ENCODE results near the gene RFTN1.

Gene RFTN1

DNA sequence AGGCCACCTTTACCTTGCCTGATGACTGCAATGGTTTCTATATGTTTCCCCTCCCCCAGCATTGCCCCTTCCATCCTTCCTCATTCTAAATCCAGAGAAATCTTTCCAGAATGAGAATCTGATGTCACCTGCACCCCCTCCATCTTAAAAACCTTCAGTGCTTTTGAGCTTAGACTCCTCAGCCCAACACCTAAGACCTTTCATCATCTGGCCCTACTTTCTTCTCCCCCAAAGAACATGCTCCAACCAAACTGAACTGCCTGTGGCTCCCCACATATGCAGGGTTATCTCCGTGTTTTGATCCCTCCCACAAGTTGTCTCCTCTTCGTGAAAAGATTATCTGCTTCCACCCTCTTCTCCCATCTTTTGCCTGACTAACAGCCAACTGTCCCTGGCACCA, 27.3 kb downstream of the RFTN1 start:
- DNase-seq (ENCODE audit: low spot score), result no peak

DNA sequence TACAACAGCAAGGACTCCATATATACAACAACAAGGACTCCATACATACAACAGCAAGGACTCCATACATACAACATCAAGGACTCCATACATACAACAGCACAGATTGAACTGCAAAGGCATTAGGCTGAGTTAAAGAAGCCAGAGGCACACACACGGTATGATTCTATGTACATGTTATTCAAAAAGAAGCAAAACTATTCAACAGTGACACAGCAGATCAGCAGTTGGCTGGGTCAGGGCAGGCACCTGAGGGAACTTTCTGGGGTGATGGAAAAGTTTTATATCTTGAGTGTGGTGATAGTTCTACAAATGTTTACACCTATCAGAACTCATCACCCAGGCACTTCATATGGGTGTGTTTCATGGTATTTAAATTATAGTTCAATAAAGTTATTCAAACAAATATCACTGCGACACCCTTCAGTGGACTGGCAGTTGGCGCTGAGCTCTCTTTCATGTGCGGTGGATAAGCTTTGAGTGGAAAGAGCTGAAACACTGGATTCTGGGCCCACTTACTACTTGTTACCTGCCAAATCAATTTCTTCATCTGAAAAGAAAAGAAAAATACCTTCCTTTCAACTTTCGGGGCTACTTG, 28.0 kb downstream of the RFTN1 start:
- no peak for DNase-seq (ENCODE audit: low spot score)

DNA sequence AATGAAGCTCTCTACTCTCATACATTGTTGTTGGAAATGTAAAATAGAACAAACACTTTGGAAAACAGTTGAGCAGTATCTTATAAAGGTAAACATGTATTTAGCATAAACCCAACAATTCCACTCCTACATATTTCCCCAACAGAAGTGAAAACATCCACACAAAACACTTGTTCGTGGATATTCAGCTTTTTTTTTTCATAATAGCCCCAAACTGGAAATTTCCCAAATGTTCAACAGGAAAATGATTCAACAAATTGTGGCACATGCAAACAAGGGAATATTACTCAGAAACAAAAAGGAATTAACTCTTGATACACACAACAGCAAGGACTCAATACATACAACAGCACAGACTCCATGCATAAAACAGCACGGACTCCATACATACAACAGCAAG, 28.5 kb downstream of the RFTN1 start:
- DNase-seq (ENCODE audit: low spot score), result no peak

DNA sequence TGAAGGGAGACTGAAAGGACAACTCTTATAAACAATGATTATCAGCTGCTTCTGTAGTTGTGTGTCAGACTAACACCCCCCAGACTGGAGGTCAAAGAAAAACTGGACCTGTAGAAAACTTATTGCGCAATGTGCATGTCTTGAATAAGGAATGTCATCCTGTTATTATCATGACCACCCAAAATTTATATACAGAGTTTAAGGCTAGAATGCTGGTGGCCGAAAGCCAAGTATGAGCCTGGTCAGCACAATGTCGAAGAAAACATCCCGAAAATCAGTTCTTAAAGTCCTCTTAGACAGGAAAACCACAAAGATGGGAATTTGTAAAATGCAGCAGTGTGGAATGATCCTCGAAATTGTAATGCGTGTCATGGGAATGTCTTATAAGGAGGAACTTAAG, 29.3 kb downstream of the RFTN1 start:
- DNase-seq (ENCODE audit: low spot score), result no peak

DNA sequence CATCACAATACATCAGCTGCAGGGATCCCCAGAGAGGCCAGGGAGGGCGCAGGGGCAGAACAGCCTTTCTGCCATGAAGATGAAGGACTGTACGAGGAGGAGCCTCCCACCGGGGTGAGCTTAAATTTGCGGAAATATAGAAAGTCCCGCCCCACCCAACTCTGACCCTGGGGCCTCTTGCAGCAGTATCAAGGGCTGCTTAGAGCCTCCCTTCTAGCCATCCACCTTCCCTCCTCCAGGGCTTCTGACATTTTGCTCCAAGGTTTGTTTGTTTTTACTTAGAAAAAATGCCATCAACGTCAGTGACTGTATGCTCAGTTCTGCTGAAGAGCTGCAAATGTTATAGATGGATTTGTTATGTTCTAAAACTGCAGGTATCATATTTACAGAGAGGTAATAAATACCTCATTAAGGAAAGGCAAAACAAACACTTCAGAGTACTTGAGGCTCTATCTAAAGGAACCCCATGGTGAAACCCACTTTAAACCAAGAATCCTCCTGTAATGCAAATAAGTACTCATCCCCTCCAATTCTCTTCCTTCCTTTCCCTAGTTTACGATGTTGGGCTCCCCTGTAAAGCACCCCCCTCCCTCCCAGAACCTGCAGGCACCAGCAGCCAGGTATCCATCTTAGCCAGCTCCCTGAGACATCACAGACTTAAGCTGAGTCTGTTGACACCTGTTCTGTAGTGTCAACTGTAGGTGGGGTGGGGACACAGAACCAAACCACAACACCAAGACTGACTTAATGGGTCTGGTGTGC, 30.5 kb downstream of the RFTN1 start:
- no peak for DNase-seq (ENCODE audit: low spot score)

DNA sequence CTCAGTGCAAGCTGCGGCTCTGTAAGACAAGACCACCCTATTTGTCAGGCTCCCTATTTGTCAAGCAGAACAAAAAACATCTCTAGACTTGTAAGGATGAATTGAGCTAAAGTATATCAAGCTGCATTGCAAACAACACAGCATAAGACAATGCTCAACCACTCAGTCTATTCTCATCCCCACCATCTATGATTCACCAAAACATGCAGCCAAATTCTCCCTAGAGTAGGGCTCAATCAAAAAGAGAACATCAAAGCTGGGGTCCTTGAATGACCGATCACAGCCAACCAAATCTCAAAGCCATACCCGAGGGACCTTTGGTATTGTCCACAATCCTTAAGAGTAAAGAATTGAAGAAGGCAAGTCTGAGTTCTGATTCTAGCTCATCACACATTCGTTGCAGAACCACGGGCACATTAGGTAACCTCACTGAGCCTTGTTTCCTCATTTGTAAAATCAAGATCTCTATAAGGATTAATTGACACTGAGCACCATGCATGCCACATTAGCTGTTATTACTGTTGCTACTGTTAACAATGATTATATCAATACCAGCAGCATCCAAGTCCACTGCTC, 31.2 kb downstream of the RFTN1 start:
- DNase-seq (ENCODE audit: low spot score), result no peak

DNA sequence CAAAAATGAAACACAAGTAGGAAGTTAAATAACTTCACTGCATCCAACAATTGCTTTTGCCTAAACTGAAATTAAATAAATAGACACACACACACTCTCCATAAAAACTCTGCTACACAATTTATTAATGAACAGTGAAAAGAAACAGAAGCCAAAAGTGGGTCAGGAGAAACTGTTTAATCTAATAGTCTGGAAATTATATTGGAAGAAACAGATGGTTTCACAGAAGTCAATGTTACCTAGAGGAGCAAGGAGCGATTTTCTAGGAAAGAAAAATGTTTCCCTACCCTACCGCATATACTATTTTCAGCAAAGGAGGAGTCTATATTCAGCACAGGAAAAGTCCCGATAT, 32.0 kb downstream of the RFTN1 start:
- no peak for DNase-seq (ENCODE audit: low spot score)

DNA sequence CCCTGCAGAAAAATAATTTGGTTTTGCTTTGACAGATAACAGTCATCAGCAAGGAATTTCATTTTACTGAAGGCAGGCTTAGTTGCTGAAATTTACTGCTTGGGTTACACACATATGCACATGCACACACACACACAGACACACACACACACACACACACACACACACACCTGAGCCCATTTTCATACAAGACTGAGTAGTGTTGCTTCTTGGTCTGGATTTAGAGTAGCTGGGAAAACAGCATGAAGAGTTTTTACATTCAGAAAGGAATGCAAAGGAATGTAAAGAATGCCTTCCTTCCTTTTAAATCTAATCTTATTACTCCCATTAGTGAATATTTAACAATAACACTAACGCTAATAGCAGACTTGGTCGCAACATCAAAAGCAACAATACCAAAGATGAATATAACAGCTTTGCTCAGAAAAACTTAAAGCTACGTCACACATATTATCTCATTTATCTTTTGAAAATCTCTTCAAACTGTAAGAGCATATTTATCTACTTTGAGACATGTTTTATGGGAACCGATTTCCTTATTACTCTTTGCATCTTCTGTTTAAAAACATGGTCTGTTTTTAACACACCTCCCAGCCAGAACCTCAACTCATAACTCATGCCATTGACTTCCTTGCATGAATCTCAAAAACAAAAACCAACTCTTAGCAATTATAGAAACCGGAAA, 32.5 kb downstream of the RFTN1 start:
- DNase-seq (ENCODE audit: low spot score), result no peak

DNA sequence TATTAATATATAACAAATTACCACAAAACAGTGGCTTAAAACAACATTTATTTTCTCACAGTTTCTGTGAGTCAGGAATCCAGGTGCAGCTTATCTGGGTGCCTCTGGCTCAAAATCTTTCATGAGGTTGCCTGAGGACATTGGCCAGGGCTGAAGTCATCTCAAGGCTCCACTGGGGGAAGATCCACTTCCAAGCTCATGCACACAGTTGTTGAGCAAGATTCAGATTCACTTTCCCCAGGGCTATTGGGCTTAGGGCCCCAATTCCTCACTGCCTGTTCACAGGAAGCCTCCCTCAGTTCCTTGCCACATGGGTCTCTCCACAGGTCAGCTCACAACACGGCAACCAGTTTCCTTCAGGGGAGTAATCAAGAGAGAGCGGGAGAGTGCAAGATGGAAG, 35.0 kb downstream of the RFTN1 start:
- no peak for DNase-seq (ENCODE audit: low spot score)

DNA sequence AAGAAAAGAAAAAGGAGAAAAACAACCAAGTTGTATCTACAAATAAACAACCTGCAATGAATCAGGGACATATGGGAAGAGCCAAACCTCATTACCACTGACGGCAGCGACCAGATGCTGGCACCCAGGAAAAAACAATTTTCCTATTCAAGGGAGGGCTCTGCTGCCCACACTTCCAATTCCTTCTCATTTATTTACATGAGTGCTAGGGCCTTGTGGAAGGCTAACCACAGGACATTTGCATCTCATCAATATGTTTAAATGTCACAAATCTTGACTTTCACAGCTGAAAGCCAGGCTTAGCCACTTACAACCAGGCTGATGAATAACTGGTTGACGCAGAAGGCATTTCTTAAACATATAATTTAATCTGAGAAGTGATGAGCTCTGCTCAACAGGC, 36.0 kb downstream of the RFTN1 start:
- no peak for DNase-seq (ENCODE audit: low spot score)

DNA sequence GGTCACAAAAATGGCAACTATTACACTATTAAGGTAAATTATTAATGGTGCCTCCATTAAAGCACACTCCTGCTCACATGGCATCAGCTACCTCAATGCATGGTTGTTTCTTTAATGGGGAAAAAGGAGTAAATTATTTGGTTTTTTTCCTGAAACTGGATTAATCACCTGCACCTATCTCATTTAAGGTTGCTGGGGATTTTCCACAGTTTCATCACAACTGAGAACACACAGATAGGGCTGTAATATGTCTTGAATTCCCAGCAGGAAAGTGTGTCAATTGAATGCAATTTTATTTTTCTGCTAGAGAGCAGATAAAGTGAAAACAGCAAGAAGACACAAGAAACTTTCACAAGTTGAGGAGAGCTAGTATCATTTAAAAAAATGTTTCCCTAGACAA, 36.4 kb downstream of the RFTN1 start:
- DNase-seq (ENCODE audit: low spot score), result no peak

DNA sequence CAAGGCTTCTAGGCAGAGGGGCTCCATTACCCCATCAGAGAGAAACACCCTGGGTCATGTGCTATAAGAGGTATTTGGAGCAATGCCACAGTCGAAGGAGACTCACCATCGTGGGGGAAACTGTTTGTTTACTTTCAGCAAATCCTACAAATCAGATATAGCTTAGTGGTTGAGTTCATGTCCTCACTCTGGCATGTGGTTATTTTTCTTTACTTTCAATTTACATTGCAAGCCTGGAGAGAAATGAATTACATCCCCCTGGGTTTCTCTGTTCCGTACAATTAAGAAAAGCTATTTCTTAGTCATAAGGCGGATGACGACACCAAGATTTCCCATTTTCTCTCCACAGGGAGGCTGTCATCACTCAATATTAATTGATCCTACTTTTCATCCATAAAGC, 36.9 kb downstream of the RFTN1 start:
- no peak for DNase-seq (ENCODE audit: low spot score)

DNA sequence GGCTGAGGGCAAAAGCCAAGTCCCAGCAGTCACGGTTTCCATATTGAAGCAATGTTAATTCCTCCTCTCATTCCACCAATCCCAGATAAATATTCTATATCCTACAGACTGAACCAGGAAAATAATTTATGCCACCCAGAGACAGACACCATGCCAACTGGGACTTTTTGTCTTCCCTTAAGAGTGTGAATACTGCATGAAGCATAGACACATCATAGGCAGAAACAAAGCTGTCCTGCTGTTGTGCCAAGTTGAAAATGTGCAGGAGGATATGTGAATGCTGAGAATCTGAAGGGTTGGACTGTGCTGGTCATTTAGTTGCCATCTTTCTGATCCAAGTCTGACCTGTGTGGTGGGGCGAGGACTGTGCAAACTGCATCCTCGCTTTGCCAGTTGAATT, 37.7 kb downstream of the RFTN1 start:
- DNase-seq (ENCODE audit: low spot score), result no peak

DNA sequence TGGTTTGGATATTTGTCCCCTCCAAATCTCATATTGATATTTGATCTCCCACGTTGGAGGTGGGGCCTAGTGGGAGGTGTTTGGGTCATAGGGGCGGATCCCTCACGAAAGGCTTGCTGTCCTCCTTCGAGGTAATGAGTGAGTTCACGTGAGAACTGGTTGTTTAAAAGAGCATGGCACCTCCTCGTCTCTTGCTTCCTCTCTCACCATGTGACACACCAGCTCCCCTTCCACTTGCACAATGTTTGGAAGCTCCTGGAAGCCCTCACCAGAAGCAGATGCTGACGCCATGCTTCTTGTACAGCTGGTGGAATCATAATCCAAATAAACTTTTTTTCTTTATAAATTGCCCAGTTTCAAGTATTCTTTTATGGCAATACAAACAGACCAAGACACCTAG, 38.6 kb downstream of the RFTN1 start:
- no peak for DNase-seq (ENCODE audit: low spot score)

DNA sequence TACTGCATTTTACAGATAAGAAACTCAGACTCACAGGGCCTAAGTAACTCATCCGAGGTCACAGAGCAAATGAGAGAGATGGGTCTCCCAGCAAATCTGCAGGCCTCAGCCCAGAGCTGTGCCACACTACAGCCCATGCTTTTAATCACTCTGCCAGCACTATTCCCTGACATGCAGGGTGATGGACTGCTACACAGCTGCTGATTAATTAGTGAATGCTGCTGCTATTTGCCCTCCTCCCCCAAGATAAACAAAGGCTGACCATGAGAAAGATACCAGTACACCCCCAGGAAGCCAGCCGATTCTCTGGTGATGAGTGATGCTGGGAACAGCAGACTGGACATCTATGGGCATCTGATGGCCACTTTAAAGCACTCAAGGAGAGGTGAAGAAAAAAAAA, 39.3 kb downstream of the RFTN1 start:
- DNase-seq (ENCODE audit: low spot score), result no peak

DNA sequence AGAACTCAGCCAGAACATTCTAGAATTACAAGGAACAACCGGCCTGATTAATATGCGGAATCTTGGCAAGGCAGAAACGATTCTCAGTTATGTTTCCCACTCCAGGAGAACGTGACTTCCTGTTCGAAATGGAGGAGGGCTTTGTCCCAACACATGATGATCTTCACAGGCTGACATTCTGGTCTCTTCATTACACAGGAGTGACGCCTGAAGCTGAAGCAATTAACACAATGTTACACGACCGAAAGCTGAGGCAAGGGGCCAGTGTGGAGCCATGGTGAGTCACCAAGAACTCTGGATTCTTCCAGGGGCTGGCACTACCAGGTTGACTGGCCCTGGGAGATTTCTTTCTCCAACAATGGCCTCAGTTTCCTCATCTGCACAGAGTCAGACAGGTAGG, 40.9 kb downstream of the RFTN1 start:
- DNase-seq (ENCODE audit: low spot score), result no peak

DNA sequence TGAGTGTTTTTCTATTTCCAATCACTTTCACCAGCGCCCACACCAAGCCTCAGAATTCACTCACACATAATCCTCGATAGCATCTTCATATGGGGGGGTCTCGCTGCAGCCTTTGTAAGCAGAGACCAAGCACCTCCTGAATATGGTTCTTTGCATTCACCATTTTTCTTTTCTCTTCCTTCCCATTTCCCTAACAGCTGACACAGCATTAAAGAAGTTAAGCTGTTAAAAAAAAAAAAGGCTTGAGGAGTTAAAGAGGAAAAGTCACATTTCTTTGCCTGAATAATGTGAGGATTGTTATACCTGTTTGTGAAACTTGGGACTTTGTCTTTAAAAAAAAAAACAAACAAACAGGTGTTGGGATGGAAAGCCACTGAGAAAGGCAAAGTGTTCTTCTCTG, 41.6 kb downstream of the RFTN1 start:
- no peak for DNase-seq (ENCODE audit: low spot score)

DNA sequence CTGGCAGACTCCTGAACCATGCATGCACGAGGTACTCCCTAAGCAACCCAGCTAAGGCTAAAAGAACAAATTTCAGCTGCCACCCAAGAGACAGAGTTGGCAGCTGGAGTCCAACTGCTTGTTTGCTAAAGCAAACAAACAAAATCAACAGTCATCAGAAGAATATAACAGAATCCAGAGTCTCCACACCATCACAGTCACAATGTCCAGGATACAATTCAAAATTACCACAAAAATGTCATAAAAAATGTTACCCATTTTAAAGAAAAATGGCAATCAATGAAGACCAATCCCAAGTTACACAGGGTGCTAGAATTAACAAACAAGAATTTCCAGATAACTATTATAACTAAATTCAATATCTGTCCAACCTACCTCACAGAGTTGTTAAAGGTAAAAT, 42.9 kb downstream of the RFTN1 start:
- no peak for DNase-seq (ENCODE audit: low spot score)

DNA sequence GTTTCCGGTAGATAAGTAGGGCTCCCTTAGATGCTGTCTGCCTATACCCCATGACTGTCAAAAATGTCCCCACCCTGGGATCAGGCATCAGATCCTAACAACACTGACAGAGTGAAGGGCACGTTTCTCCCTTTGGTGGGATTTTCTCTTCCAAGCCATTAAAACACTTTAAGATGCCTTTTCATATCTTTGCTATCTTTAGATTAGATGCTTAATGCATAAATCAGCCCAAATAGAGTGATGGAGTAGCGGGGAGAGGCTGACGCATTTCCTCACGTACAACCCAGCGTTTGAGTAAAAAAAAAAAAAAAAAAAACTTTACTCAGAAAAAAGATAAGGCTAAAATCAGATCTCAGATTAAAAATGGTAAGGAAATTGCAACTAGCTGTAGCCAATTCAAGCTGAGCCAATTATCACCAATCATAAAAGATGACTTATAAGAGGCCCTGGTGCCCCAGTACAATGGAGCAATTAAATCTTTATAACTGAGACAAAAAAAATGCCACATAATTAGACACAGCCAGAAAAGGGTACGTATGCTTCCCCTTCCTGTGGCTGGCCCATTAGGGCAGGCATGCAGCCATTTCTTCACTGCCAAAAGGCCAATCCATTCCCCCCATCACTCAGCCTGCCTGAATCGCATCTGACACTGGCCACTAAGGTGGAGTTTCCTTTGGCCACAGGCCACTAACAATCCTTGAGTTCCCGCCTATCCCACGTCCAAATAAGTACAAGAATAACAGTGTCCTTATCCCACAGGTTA, 45.0 kb downstream of the RFTN1 start:
- no peak for DNase-seq (ENCODE audit: low spot score)

DNA sequence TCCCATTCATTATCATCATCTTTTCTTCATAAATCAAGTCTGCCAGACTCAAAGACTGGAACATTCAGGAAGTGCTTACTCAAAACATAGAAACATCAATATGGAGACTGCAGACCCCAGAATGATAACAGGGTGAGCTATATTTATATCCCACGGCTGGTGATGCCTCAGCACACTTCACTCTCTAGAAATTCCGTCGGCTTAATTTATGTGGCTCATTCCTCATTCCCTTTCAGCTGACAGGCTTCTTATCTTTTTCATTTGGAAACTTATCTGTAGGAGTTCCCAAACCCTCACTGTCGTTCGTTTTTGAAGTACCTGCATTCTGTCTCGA, 45.5 kb downstream of the RFTN1 start:
- DNase-seq (ENCODE audit: low spot score), result no peak

DNA sequence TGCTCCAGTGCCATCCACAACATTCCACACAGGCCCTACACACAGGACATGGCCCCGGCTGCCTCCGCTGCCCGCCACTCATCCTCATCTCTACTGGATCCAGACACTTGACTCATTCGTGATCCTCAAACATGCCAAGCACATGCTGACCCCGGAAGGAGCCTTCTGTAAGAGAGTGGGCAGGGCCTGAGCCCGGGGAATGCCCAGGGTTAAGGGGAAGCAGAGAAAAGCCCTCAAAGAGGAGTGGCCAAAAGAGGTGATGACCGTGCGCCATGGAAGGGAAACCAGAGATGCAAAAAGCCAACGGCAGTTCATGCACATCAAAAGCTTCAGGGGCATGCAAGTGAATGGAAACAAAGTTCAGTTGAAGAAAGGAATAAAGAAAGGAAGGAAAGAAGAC, 46.1 kb downstream of the RFTN1 start:
- DNase-seq (ENCODE audit: low spot score), result no peak

DNA sequence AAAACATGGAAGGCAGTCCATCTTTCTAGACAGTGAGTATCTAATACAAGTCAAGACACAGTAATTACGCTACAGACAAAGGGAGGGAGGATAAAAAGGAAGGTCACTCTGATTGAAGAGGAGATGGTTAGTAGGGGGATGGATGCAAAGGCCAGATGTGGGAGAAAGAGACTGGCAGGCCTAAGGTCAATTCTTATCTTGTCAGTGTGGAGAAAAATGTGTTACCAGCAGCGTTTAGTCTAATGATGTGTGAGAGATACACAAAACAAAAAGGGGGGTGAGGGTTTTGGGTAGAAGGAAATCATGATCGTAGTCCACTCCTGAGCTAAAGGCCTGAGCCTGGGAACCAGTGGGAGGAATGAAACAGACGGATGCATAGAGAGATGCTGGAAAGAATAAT, 46.7 kb downstream of the RFTN1 start:
- no peak for DNase-seq (ENCODE audit: low spot score)

All from SW480 (cell line).